HEK293 (cell line): ENCODE data around the gene PC.

ENCODE experiments used
- CTCF ChIA-PET: fragments of 350-600 bp; formaldehyde crosslinking; extraction: SDS; loops from one replicate; lab custom pipeline; 2021; ENCODE audit warnings: antibody characterized with exemption; lab: Yijun Ruan, JAX
- POLR2A ChIA-PET: fragments of 300-600 bp; formaldehyde crosslinking; extraction: SDS; loops from one replicate; lab custom pipeline; 2020; ENCODE audit warnings: antibody characterized with exemption, inconsistent platforms; lab: Yijun Ruan, JAX
- H3K27ac ChIP-seq: fragments of 200-500 bp; sonication (Bioruptor generic); 2 replicates; pipeline ENCODE4 v1.5.1; 2014; ENCODE audit warnings: low read depth, low read length, control low read depth, inconsistent platforms; ENCODE audit errors: extremely low read depth
- H3K36me3 ChIP-seq, 2 experiments: fragments of 200-500 bp in 1 of 2; sonication (Bioruptor generic) in 1 of 2; 1 replicate in 1 of 2; 2 replicates in 1 of 2; pipeline ENCODE4 v1.5.1; 2014 to 2017; ENCODE audit warnings: inconsistent platforms in 2 of 2, low read length in 2 of 2; ENCODE audit not compliant: control insufficient read depth in 2 of 2, insufficient read depth in 1 of 2
- H3K4me1 ChIP-seq: fragments of 200-500 bp; sonication (Bioruptor generic); 2 replicates; pipeline ENCODE4 v1.5.1; 2014; ENCODE audit warnings: mild to moderate bottlenecking, low read length, inconsistent platforms; ENCODE audit not compliant: control insufficient read depth, insufficient read depth
- H3K4me3 ChIP-seq: 2 replicates; pipeline ENCODE4 v1.5.1; 2011; ENCODE audit warnings: low read depth, mild to moderate bottlenecking, control low read depth, low read length, moderate library complexity
- H3K9me3 ChIP-seq: fragments of 200-500 bp; sonication (Bioruptor generic); 2 replicates; pipeline ENCODE4 v1.5.1; 2014; ENCODE audit warnings: low read depth, low read length, inconsistent platforms; ENCODE audit not compliant: control insufficient read depth, insufficient read depth
- KLF16 ChIP-seq: fragments of 450-650 bp; formaldehyde crosslinking; IDR thresholded peaks from 2 replicates; pipeline ENCODE4 v1.5.1; 2017; ENCODE audit warnings: missing biosample characterization, missing genetic modification characterization
- PBX3 ChIP-seq: sonication (generic); formaldehyde crosslinking; IDR thresholded peaks from 2 replicates; pipeline ENCODE4 v1.8.1; 2022; ENCODE audit warnings: mild to moderate bottlenecking, moderate library complexity, missing genetic modification reagents
- SP7 ChIP-seq: fragments of 450-650 bp; formaldehyde crosslinking; IDR thresholded peaks from 2 replicates; pipeline ENCODE4 v1.5.1; 2016; ENCODE audit warnings: missing biosample characterization, missing genetic modification characterization
- ZBTB21 ChIP-seq: fragments of 450-650 bp; formaldehyde crosslinking; IDR thresholded peaks from 2 replicates; pipeline ENCODE4 v1.5.1; 2017; ENCODE audit warnings: missing biosample characterization, missing genetic modification characterization
- ZFP69B ChIP-seq: fragments of 450-650 bp; formaldehyde crosslinking; IDR thresholded peaks from 2 replicates; pipeline ENCODE4 v1.5.1; 2016; ENCODE audit warnings: missing biosample characterization, missing genetic modification characterization
- ZNF138 ChIP-seq: fragments of 450-650 bp; formaldehyde crosslinking; IDR thresholded peaks from 2 replicates; pipeline ENCODE4 v1.5.1; 2016; ENCODE audit warnings: missing biosample characterization, missing genetic modification characterization, borderline replicate concordance
- ZNF335 ChIP-seq: fragments of 450-650 bp; formaldehyde crosslinking; conservative IDR thresholded peaks from 2 replicates; pipeline ENCODE4 v1.5.1; 2016; ENCODE audit warnings: missing biosample characterization, missing genetic modification characterization
- ZNF423 ChIP-seq: fragments of 450-650 bp; formaldehyde crosslinking; IDR thresholded peaks from 2 replicates; pipeline ENCODE4 v1.5.1; 2016; ENCODE audit warnings: missing biosample characterization, missing genetic modification characterization
- ZNF660 ChIP-seq: fragments of 450-650 bp; IDR thresholded peaks from 2 replicates; pipeline ENCODE4 v1.5.1; 2018; ENCODE audit warnings: missing biosample characterization, mild to moderate bottlenecking, missing genetic modification characterization
- TF ChIP-seq, protein P1 (sequence below): fragments of 450-650 bp; formaldehyde crosslinking; IDR thresholded peaks from 2 replicates; pipeline ENCODE4 v1.5.1; 2016; ENCODE audit warnings: missing biosample characterization, missing genetic modification characterization
- TF ChIP-seq, protein P2 (sequence below): fragments of 450-650 bp; formaldehyde crosslinking; IDR thresholded peaks from 2 replicates; pipeline ENCODE4; 2016; ENCODE audit warnings: missing biosample characterization, missing genetic modification characterization
- TF ChIP-seq, protein P3 (sequence below): fragments of 450-650 bp; formaldehyde crosslinking; IDR thresholded peaks from 2 replicates; pipeline ENCODE4 v1.5.1; 2016; ENCODE audit warnings: missing biosample characterization, missing genetic modification characterization

PC gene

DNA sequence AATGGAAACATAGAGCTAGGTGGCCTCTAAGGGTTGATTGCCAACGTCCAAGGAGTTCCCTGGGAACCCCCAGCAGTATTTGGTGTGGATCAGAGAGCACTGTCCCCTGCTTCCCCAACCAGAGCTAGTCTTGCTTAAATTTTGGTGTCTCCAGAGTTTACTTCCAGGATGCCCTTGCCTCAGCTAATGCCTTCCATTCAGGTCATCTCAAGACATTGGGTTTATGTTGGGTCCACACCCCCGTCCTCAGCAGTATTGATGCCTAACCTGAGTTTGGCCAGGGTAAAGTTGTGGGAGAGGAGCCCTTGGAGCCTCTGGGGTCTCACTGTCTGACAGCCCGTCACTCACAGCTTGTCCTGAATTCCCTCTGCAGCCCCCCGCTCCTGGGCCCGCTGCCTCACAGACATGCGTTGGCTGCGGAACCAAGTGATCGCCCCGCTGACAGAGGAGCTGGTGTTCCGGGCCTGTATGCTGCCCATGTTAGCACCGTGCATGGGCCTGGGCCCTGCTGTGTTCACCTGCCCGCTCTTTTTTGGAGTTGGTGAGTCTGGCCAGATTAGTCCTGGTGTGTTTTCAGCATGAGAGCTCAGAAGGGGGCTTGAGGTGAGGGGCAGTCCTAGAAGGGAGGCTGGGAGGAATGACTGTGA, 113.6 kb downstream of the PC start (continued):
- TF ChIP-seq, protein P1, sequence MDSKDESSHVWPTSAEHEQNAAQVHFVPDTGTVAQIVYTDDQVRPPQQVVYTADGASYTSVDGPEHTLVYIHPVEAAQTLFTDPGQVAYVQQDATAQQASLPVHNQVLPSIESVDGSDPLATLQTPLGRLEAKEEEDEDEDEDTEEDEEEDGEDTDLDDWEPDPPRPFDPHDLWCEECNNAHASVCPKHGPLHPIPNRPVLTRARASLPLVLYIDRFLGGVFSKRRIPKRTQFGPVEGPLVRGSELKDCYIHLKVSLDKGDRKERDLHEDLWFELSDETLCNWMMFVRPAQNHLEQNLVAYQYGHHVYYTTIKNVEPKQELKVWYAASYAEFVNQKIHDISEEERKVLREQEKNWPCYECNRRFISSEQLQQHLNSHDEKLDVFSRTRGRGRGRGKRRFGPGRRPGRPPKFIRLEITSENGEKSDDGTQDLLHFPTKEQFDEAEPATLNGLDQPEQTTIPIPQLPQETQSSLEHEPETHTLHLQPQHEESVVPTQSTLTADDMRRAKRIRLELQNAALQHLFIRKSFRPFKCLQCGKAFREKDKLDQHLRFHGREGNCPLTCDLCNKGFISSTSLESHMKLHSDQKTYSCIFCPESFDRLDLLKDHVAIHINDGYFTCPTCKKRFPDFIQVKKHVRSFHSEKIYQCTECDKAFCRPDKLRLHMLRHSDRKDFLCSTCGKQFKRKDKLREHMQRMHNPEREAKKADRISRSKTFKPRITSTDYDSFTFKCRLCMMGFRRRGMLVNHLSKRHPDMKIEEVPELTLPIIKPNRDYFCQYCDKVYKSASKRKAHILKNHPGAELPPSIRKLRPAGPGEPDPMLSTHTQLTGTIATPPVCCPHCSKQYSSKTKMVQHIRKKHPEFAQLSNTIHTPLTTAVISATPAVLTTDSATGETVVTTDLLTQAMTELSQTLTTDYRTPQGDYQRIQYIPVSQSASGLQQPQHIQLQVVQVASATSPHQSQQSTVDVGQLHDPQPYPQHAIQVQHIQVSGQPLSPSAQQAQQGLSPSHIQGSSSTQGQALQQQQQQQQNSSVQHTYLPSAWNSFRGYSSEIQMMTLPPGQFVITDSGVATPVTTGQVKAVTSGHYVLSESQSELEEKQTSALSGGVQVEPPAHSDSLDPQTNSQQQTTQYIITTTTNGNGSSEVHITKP (tag by site-specific recombination) = no peak
- TF ChIP-seq SP7 (no peak), ZFP69B (no peak), ZNF423 (tag by site-specific recombination) (no peak)

DNA sequence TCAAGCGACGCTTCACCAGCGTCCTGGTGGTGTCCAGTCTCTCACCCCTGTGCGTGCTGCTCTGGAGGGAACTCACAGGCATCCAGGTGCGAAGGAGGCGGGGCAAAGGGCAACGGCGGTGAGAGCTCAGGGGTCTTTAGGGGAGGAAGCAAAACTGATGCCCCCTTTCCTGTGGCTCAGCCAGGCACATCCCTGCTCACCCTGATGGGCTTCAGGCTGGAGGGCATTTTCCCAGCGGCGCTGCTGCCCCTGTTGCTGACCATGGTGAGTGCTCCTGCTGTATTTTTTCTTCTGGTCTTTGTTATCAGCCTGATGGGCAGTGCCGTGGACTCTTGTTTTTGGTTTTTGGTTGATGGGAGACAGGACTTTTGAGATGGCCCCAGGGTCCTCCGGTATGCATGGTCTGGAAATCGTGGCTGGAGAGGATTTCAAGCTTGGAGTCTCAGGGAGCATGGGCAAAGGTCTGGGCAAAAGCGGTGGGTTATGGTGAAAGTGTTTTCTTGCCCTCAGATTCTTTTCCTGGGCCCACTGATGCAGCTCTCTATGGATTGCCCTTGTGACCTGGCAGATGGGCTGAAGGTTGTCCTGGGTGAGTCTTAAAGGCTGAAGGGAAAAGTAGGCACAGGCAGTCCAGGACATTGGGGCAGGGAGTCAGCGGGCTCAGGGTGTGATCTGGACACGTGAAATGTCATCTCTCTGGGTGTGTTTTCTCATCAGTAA, 114.2 kb downstream of the PC start:
- Histone ChIP-seq H3K9me3 (no peaks in the 10 kb centered on the region), H3K4me3 (peak overlapping the region; percentile 71)
- POLR2A ChIA-PET = interaction anchor here (0.6 to 5.2 kb wide), 16 partner anchors 8 to 405 kb away, joined by 3 to 40 read pairs (median 4); partner anchors contain the start of genes MRPL11, PC, RBM4 and RBM4B
- TF ChIP-seq, protein P2, sequence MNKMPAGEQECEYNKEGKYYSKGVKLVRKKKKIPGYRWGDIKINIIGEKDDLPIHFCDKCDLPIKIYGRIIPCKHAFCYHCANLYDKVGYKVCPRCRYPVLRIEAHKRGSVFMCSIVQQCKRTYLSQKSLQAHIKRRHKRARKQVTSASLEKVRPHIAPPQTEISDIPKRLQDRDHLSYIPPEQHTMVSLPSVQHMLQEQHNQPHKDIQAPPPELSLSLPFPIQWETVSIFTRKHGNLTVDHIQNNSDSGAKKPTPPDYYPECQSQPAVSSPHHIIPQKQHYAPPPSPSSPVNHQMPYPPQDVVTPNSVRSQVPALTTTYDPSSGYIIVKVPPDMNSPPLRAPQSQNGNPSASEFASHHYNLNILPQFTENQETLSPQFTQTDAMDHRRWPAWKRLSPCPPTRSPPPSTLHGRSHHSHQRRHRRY = no peak
- TF ChIP-seq ZNF138 (tag by site-specific recombination) (no peak), ZNF660 (tag by site-specific recombination) (no peak), KLF16 (tag by site-specific recombination) (no peak), ZNF335 (tag by site-specific recombination) (peak; percentile 58), PBX3 (CRISPR knock-in tag) (0 out of 2 replicates have a peak, but pooled peaks have one; percentile 12), ZBTB21 (tag by site-specific recombination) (no peak)
- TF ChIP-seq, protein P3, sequence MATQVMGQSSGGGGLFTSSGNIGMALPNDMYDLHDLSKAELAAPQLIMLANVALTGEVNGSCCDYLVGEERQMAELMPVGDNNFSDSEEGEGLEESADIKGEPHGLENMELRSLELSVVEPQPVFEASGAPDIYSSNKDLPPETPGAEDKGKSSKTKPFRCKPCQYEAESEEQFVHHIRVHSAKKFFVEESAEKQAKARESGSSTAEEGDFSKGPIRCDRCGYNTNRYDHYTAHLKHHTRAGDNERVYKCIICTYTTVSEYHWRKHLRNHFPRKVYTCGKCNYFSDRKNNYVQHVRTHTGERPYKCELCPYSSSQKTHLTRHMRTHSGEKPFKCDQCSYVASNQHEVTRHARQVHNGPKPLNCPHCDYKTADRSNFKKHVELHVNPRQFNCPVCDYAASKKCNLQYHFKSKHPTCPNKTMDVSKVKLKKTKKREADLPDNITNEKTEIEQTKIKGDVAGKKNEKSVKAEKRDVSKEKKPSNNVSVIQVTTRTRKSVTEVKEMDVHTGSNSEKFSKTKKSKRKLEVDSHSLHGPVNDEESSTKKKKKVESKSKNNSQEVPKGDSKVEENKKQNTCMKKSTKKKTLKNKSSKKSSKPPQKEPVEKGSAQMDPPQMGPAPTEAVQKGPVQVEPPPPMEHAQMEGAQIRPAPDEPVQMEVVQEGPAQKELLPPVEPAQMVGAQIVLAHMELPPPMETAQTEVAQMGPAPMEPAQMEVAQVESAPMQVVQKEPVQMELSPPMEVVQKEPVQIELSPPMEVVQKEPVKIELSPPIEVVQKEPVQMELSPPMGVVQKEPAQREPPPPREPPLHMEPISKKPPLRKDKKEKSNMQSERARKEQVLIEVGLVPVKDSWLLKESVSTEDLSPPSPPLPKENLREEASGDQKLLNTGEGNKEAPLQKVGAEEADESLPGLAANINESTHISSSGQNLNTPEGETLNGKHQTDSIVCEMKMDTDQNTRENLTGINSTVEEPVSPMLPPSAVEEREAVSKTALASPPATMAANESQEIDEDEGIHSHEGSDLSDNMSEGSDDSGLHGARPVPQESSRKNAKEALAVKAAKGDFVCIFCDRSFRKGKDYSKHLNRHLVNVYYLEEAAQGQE (tag by site-specific recombination) = 0 out of 2 replicates have a peak, but pooled peaks have one; percentile 15
- TF ChIP-seq, all 188 proteins: peak for 3
- CTCF ChIA-PET = interaction anchor here (0.6 to 2.4 kb wide), 7 partner anchors 12 to 165 kb away, joined by 3 to 6 read pairs (median 4); no protein-coding TSS in a partner anchor
- H3K36me3 ChIP-seq = peaks cover 0 to 52% of the 10 kb centered on the region in 2 experiments; a peak in 1 of 3 replicates
- no peaks in the 10 kb centered on the region for H3K4me1 ChIP-seq
- peak overlapping the region; percentile 86; the same call in 1 of the 2 replicates for H3K27ac ChIP-seq
